Thyroid gland (tissue), 4 donors: ENCODE measurements around the gene ANKFY1.

Source experiments
- POLR2A ChIP-seq, 2 donors: fragments of 450-650 bp; IDR thresholded peaks; one replicate each; pipeline ENCODE4 v1.6.1; 2017; ENCODE audit warnings: antibody characterized with exemption in 2 of 2, mild to moderate bottlenecking in 2 of 2, moderate library complexity in 1 of 2
- TF ChIP-seq, protein P1 (sequence below), 6 experiments: fragments of 200-600 bp in 3 of 6; fragments of 450-650 bp in 3 of 6; sonication (generic) in 3 of 6; IDR thresholded peaks; one replicate each; pipeline ENCODE4 v1.5.1; 2016 to 2019; ENCODE audit warnings: antibody characterized with exemption in 6 of 6, mild to moderate bottlenecking in 2 of 6, inconsistent platforms in 1 of 6, moderate library complexity in 1 of 6

DNA sequence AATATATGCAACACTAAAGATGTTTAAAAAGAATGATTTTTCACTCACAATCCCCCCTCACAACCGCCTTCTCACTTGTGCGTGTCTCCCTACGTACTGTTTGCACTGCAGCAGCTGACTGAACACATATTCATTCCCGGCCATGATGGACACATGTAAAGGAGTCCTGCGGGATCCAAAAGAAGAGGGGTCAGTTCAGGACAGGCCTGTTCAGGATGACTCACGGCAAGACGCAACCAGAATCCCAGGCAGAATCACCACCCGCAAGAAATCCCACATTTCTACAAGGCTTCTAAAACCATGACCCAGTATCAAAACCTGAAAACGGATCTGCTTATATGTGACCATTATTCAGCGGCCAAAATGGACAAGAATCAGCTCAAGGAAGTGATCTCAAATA is 68.5 kb downstream of the ANKFY1 start:
- TF ChIP-seq, protein P1, sequence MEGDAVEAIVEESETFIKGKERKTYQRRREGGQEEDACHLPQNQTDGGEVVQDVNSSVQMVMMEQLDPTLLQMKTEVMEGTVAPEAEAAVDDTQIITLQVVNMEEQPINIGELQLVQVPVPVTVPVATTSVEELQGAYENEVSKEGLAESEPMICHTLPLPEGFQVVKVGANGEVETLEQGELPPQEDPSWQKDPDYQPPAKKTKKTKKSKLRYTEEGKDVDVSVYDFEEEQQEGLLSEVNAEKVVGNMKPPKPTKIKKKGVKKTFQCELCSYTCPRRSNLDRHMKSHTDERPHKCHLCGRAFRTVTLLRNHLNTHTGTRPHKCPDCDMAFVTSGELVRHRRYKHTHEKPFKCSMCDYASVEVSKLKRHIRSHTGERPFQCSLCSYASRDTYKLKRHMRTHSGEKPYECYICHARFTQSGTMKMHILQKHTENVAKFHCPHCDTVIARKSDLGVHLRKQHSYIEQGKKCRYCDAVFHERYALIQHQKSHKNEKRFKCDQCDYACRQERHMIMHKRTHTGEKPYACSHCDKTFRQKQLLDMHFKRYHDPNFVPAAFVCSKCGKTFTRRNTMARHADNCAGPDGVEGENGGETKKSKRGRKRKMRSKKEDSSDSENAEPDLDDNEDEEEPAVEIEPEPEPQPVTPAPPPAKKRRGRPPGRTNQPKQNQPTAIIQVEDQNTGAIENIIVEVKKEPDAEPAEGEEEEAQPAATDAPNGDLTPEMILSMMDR (IDR thresholded peaks at IDR 0.05): no peak
- no peak for TF ChIP-seq POLR2A (IDR thresholded peaks at IDR 0.05)
